Measurements from ENCODE around the gene CHRM5.
"Not testable (repeated sequence)": the region's sequence is repeated elsewhere in the genome, so short reads cannot be mapped to it uniquely, and the experiment has no call there.

Gene CHRM5

DNA sequence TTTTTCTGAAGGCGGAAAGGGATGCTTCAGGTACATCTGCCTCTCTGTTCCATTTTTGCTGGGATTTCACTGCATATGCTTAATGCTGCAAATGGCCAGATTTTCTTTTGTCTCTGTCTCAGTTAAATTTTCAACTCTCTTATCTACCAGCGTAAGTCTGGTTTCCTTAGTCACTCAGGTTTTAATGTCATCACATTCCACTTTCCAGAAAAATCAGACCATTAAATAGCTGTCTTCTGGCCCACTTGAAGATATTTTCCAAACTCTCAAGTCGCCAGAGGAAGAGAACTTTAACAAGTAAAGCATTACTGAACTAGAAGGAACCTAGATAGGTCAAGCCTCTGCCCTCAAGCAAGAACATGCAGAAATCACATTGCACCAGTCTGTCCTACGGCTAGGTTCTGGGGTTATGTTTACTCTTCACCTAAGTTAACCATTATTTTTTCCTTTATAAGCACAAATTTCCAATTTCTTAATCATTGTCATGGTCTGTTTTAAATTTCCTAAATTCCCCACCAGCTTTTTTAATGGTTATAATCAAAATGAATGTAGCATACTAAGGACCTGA is 44.2 kb downstream of the CHRM5 start:
- no peaks in the 10 kb centered on the region for H3K9me3 ChIP-seq (ENCODE audit: control insufficient read depth, low read length)
- H3K4me2 ChIP-seq (ENCODE audit: low read length): no peak overlapping the region
- H3K4me3 ChIP-seq (ENCODE audit: low read depth, low read length): no peak overlapping the region
- no peaks in the 10 kb centered on the region for H3K79me2 ChIP-seq
- no peaks in the 10 kb centered on the region for H3K27me3 ChIP-seq (ENCODE audit: control insufficient read depth, insufficient read depth, low read length)
- H3K36me3 ChIP-seq (ENCODE audit: control insufficient read depth, insufficient read depth, low read length): no peaks in the 10 kb centered on the region
- no peak overlapping the region for H3K27ac ChIP-seq
- no peak overlapping the region for H2AFZ ChIP-seq
- H3K9ac ChIP-seq: no peak overlapping the region
- H3K4me1 ChIP-seq: no peaks in the 10 kb centered on the region
- TF ChIP-seq, protein P1, sequence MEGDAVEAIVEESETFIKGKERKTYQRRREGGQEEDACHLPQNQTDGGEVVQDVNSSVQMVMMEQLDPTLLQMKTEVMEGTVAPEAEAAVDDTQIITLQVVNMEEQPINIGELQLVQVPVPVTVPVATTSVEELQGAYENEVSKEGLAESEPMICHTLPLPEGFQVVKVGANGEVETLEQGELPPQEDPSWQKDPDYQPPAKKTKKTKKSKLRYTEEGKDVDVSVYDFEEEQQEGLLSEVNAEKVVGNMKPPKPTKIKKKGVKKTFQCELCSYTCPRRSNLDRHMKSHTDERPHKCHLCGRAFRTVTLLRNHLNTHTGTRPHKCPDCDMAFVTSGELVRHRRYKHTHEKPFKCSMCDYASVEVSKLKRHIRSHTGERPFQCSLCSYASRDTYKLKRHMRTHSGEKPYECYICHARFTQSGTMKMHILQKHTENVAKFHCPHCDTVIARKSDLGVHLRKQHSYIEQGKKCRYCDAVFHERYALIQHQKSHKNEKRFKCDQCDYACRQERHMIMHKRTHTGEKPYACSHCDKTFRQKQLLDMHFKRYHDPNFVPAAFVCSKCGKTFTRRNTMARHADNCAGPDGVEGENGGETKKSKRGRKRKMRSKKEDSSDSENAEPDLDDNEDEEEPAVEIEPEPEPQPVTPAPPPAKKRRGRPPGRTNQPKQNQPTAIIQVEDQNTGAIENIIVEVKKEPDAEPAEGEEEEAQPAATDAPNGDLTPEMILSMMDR (IDR thresholded peaks at IDR 0.05): no peak

- Histone ChIP-seq H3K4me1 (no peaks in the 10 kb centered on the region), H3K36me3 (ENCODE audit: control insufficient read depth, insufficient read depth, low read length) (no peaks in the 10 kb centered on the region), H3K79me2 (no peaks in the 10 kb centered on the region), H3K27ac (no peak overlapping the region), H3K4me2 (ENCODE audit: low read length) (no peak overlapping the region), H3K4me3 (ENCODE audit: low read depth, low read length) (no peak overlapping the region), H3K9ac (no peak overlapping the region), H3K9me3 (ENCODE audit: control insufficient read depth, low read length) (no peaks in the 10 kb centered on the region), H2AFZ (no peak overlapping the region), H3K27me3 (ENCODE audit: control insufficient read depth, insufficient read depth, low read length) (no peaks in the 10 kb centered on the region)
- TF ChIP-seq, protein P1 (IDR thresholded peaks at IDR 0.05): no peak
Observed at GRCh38 chr15:34013746-34014145, 45.4 kb downstream of the CHRM5 start.

- TF ChIP-seq, protein P1 (IDR thresholded peaks at IDR 0.05): no peak
- no peaks in the 10 kb centered on the region for H3K9me3 ChIP-seq (ENCODE audit: control insufficient read depth, low read length)
- no peaks in the 10 kb centered on the region for H3K27me3 ChIP-seq (ENCODE audit: control insufficient read depth, insufficient read depth, low read length)
- no peaks in the 10 kb centered on the region for H3K36me3 ChIP-seq (ENCODE audit: control insufficient read depth, insufficient read depth, low read length)
- H2AFZ ChIP-seq: no peak overlapping the region
- H3K4me2 ChIP-seq (ENCODE audit: low read length): no peak overlapping the region
- no peak overlapping the region for H3K9ac ChIP-seq
- no peaks in the 10 kb centered on the region for H3K79me2 ChIP-seq
- H3K4me1 ChIP-seq: no peaks in the 10 kb centered on the region
- no peak overlapping the region for H3K4me3 ChIP-seq (ENCODE audit: low read depth, low read length)
- H3K27ac ChIP-seq: no peak overlapping the region
Observed at GRCh38 chr15:34014556-34014955, 46.3 kb downstream of the CHRM5 start.

DNA sequence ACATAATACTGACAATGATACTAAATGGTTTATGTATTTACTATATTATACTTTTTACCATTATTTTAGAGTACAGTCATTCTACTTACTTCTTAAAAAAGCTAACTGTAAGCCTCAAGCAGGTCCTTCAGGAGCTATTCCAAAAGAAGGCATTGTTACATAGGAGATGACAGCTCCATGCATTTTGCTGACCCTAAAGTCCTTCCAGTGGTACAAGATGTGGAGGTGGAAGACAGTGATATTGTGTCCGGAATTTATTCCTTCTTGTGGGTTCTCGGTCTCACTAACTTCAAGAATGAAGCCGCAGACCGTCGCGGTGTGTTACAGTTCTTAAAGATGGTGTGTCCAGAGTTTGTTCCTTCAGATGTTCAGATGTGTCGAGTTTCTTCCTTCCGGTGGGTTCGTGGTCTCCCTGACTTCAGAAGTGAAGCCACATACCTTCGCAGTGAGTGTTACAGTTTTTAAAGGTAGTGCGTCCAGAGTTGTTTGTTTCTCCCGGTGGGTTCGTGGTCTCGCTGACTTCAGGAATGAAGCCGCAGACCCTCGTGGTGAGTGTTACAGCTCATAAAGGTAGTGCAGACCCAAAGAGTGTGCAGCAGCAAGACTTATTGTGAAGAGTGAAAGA is 49.8 kb downstream of the CHRM5 start:
- Histone ChIP-seq H3K9me3 (ENCODE audit: control insufficient read depth, low read length) (no peaks in the 10 kb centered on the region), H3K4me3 (ENCODE audit: low read depth, low read length) (no peak overlapping the region), H2AFZ (no peak overlapping the region), H3K9ac (no peak overlapping the region), H3K27ac (no peak overlapping the region), H3K36me3 (ENCODE audit: control insufficient read depth, insufficient read depth, low read length) (no peaks in the 10 kb centered on the region), H3K79me2 (no peaks in the 10 kb centered on the region), H3K4me1 (no peaks in the 10 kb centered on the region), H3K4me2 (ENCODE audit: low read length) (no peak overlapping the region), H3K27me3 (ENCODE audit: control insufficient read depth, insufficient read depth, low read length) (no peaks in the 10 kb centered on the region)
- TF ChIP-seq, protein P1 (IDR thresholded peaks at IDR 0.05): no peak

GRCh38 chr15:34018738-34019137 is 50.4 kb downstream of the CHRM5 start:
- H2AFZ ChIP-seq; H3K4me3 ChIP-seq (ENCODE audit: low read depth, low read length); H3K4me2 ChIP-seq (ENCODE audit: low read length): not testable (repeated sequence)

More at GRCh38 chr15:34018738-34019137, 50.4 kb downstream of the CHRM5 start:
- H3K9me3 ChIP-seq (ENCODE audit: control insufficient read depth, low read length); H3K36me3 ChIP-seq (ENCODE audit: control insufficient read depth, insufficient read depth, low read length); H3K4me1 ChIP-seq; H3K9ac ChIP-seq; H3K79me2 ChIP-seq; H3K27me3 ChIP-seq (ENCODE audit: control insufficient read depth, insufficient read depth, low read length); H3K27ac ChIP-seq: not testable (repeated sequence)

All from parathyroid adenoma (tissue), 2 donors.